GM12891 (cell line): ENCODE data around the gene SYT1.

Experiments used
- DNase-seq: peaks from one replicate; pipeline ENCODE4 v3.0.0; 2011; ENCODE audit warnings: low spot score; ENCODE audit not compliant: insufficient read length
- FAIRE-seq: peaks from 2 replicates; lab custom pipeline; 2011; peaks lifted over from hg19 to GRCh38; lab: Jason Lieb, UNC
- PAX5 ChIP-seq: IDR thresholded peaks from 2 replicates; pipeline ENCODE4 v1.6.1; 2011; ENCODE audit warnings: low read length, moderate library complexity, mild to moderate bottlenecking; ENCODE audit not compliant: insufficient read depth, severe bottlenecking
- POLR2A ChIP-seq: IDR thresholded peaks from 2 replicates; pipeline ENCODE4 v1.6.1; 2011; ENCODE audit warnings: low read depth, low read length, control low read depth
- POLR2AphosphoS5 ChIP-seq: IDR thresholded peaks from 2 replicates; pipeline ENCODE4 v1.6.1; 2011; ENCODE audit warnings: low read depth, low read length, control low read depth
- POU2F2 ChIP-seq: IDR thresholded peaks from 2 replicates; pipeline ENCODE4 v1.6.1; 2011; ENCODE audit warnings: low read depth, mild to moderate bottlenecking, control low read depth, low read length, moderate library complexity
- SPI1 ChIP-seq: IDR thresholded peaks from 2 replicates; pipeline ENCODE4 v1.6.1; 2011; ENCODE audit warnings: low read depth, low read length, control low read depth
- TAF1 ChIP-seq: IDR thresholded peaks from 2 replicates; pipeline ENCODE4 v1.6.1; 2011; ENCODE audit warnings: low read depth, low read length, control low read depth

SYT1 gene

DNA sequence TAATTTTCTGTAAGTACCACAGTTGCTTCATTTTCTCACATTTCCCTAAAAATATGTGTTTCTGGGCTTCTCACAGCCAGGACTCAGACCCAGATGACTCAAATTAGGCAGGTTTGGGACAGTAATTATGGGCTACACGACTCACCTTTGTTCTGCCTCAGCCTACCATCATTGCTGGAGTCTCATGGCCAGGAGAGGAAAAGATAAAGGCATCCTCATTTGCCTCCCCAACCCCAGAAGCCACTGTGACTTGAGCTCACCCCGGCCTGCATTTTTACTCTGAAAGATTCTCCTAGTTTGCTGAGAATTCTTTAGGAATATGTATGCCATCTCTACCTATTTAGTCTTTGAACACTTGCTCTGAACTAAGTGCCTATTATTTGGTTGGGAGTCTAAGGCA lies 618.3 kb downstream of the SYT1 start:
- DNase-seq (no peak), FAIRE-seq (no peak)
- TF ChIP-seq TAF1 (no peak), POLR2A (no peak), SPI1 (no peak), POU2F2 (no peak), POLR2AphosphoS5 (no peak), PAX5 (no peak)

DNA sequence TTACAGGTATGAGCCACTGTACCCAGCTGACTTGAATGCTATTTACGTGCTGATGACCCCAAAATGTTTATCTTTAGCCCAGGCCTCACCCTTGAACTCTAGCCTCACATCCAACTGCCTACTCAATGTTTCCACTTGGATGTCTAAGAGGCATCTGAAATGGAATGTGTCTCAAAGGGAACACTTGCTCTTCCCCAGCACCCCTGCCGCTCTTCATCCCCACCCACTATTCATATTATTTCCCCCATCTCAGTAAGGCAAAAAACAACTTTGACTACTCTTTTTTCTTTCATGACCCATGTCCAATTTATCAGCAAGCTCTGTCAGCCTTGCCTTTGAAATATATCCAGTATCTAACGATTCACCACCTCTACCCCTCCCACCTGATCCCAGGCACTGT lies 621.6 kb downstream of the SYT1 start:
- FAIRE-seq = no peak
- DNase-seq = no peak
- TF ChIP-seq POLR2A (no peak), POU2F2 (no peak), SPI1 (no peak), PAX5 (no peak), POLR2AphosphoS5 (no peak), TAF1 (no peak)

DNA sequence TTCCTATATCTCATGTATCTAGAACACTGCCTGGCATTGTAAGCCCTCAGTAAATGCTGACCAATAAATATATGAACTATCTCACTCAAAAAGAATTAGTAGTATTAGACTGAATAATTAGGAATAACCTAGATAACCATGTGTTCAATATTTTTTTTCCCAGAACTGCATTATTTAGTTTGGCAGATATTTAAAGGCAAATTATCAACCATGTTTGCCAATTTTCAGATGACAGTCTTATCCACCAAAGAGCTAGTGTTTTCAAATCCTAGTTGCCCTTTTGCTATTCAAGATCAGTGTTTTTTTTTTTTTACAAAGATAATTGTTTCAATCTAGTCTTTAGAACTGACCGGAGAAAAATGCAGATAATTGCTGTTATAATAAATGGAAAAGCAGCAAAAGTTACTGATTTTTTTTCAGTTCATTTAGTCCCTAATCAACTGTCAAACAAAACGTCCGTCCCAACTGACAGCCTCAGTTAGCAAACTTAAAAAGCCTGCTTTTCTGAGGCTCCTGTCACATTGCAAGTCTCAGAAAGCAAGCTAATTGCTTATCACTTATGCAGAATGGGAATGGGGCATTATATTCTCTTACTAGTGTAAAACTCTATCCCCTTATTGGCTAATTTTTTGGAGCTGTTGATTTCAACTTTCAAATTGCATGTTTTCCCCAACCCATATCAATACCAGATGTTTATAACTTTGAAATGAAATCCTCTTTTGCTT lies 623.0 kb downstream of the SYT1 start:
- FAIRE-seq (no peak), DNase-seq (no peak)
- no peak for TF ChIP-seq POLR2A
- no peak for TF ChIP-seq TAF1
